ENCODE measurements around the gene CD47. TPM values are rescaled to one million over a fixed set of nuclear protein-coding genes. Genes with fewer than 3 reads are reported as not detected.

Gene CD47
- total RNA-seq, 3 donors from 2014 or later = 68.5 to 83.0 (median 73.2) TPM

- H3K4me1 ChIP-seq (ENCODE audit: low read depth) = no peaks in the 10 kb centered on the region
- no peaks in the 10 kb centered on the region for H3K36me3 ChIP-seq (ENCODE audit: low read depth)
- intact Hi-C loops (cut with DNase I, micrococcal nuclease) = no loop called here
- no peak overlapping the region for H3K4me3 ChIP-seq
- TF ChIP-seq CTCF (IDR thresholded peaks at IDR 0.05) = no peak
- ATAC-seq (no peak), DNase-seq (no peak)
- no peaks in the 10 kb centered on the region for H3K9me3 ChIP-seq
These were observed 23.1 kb downstream of the CD47 start for GRCh38 chr3:108067768-108068167.

- Histone ChIP-seq H3K4me1 (ENCODE audit: low read depth) (no peaks in the 10 kb centered on the region), H3K9me3 (no peaks in the 10 kb centered on the region), H3K4me3 (no peak overlapping the region), H3K36me3 (ENCODE audit: low read depth) (no peaks in the 10 kb centered on the region)
- DNase-seq = no peak
- intact Hi-C loops (cut with DNase I, micrococcal nuclease) = no loop called here
- ATAC-seq = no peak
- TF ChIP-seq CTCF (IDR thresholded peaks at IDR 0.05) = no peak
These were observed 25.7 kb downstream of the CD47 start for GRCh38 chr3:108065096-108065495.

GRCh38 chr3:108064293-108064887 is 26.4 kb downstream of the CD47 start:
- Histone ChIP-seq H3K4me1 (ENCODE audit: low read depth) (no peaks in the 10 kb centered on the region), H3K36me3 (ENCODE audit: low read depth) (no peaks in the 10 kb centered on the region)
- intact Hi-C loops (cut with DNase I, micrococcal nuclease) = no loop called here

GRCh38 chr3:108062051-108062450 is 28.8 kb downstream of the CD47 start:
- ATAC-seq (peak; percentile 36), DNase-seq (no peak)
- intact Hi-C loops (cut with DNase I, micrococcal nuclease) = no loop called here
- Histone ChIP-seq H3K36me3 (ENCODE audit: low read depth) (no peaks in the 10 kb centered on the region), H3K4me3 (no peak overlapping the region), H3K9me3 (no peaks in the 10 kb centered on the region), H3K4me1 (ENCODE audit: low read depth) (no peaks in the 10 kb centered on the region)
- no peak for TF ChIP-seq CTCF (IDR thresholded peaks at IDR 0.05)

More at GRCh38 chr3:108064293-108064887, 26.4 kb downstream of the CD47 start:
- DNase-seq = no peak
- no peak overlapping the region for H3K4me3 ChIP-seq
- TF ChIP-seq CTCF (IDR thresholded peaks at IDR 0.05) = no peak
- no peak for ATAC-seq
- no peaks in the 10 kb centered on the region for H3K9me3 ChIP-seq

GRCh38 chr3:108060331-108060730 is 30.5 kb downstream of the CD47 start:
- no peaks in the 10 kb centered on the region for H3K36me3 ChIP-seq (ENCODE audit: low read depth)
- no peak for ATAC-seq
- intact Hi-C loops (cut with DNase I, micrococcal nuclease) = no loop called here

More at GRCh38 chr3:108060331-108060730, 30.5 kb downstream of the CD47 start:
- no peaks in the 10 kb centered on the region for H3K9me3 ChIP-seq
- no peak for DNase-seq
- no peaks in the 10 kb centered on the region for H3K4me1 ChIP-seq (ENCODE audit: low read depth)
- no peak for TF ChIP-seq CTCF (IDR thresholded peaks at IDR 0.05)
- H3K4me3 ChIP-seq = no peak overlapping the region

Data from mucosa of descending colon (tissue), 3 donors.